Adrenal gland (tissue), 5 donors: ENCODE results near the gene LGALS16.

ENCODE experiments used
- POLR2A ChIP-seq, 2 donors: fragments of 450-650 bp; IDR thresholded peaks; one replicate each; pipeline ENCODE4 v1.6.1; 2017; ENCODE audit warnings: antibody characterized with exemption in 2 of 2, mild to moderate bottlenecking in 2 of 2, moderate library complexity in 1 of 2
- TF ChIP-seq, protein P1 (sequence below), 6 experiments: fragments of 450-650 bp in 4 of 6; fragments of 200-600 bp in 2 of 6; sonication (generic) in 1 of 6; IDR thresholded peaks; 1 replicate in 5 of 6; 2 replicates in 1 of 6; pipeline versions ENCODE4 v1.5.1 to v1.8.0; 2016 to 2021; ENCODE audit warnings: antibody characterized with exemption in 6 of 6, mild to moderate bottlenecking in 2 of 6, moderate library complexity in 1 of 6
- donor health status: DM: no; HTN: no; CAD: no.

DNA sequence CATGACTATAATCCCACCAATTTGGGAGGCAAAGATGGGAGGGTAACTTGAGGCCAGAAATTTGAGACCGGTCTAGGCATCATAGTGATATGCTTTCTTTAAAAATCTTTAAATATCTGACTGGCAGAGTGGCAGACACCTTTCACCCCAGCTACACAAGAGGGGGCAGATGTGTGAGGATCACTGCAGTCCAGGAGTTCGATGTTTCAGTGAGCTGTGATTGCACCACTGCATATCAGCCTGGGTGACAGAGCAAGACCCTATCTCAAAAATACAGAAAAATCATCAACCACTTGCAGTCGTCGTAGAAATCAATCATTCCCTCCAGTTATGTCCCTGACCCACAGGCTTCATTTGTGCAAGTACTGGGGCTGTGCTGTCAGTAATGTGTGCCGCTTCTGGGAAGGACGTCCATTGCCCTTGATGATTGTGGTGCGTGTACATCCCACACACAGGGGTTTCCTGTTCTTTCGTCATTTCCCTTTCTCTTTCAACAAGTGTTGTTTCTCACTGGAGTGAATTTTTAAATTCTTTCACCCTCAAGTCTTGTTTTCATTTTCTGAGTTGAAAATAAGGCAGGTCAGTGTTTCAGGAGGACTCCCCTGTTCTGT, 50.0 kb downstream of the LGALS16 start:
- TF ChIP-seq, protein P1, sequence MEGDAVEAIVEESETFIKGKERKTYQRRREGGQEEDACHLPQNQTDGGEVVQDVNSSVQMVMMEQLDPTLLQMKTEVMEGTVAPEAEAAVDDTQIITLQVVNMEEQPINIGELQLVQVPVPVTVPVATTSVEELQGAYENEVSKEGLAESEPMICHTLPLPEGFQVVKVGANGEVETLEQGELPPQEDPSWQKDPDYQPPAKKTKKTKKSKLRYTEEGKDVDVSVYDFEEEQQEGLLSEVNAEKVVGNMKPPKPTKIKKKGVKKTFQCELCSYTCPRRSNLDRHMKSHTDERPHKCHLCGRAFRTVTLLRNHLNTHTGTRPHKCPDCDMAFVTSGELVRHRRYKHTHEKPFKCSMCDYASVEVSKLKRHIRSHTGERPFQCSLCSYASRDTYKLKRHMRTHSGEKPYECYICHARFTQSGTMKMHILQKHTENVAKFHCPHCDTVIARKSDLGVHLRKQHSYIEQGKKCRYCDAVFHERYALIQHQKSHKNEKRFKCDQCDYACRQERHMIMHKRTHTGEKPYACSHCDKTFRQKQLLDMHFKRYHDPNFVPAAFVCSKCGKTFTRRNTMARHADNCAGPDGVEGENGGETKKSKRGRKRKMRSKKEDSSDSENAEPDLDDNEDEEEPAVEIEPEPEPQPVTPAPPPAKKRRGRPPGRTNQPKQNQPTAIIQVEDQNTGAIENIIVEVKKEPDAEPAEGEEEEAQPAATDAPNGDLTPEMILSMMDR (IDR thresholded peaks at IDR 0.05): no peak
- TF ChIP-seq POLR2A (IDR thresholded peaks at IDR 0.05): no peak
